Transverse colon (tissue), 3 donors: ENCODE data around the gene B4GALT2.

ENCODE experiments used
- CTCF ChIP-seq, 5 experiments: fragments of 200-600 bp in 3 of 5; fragments of 450-650 bp in 2 of 5; sonication (generic) in 3 of 5; IDR thresholded peaks; 1 replicate in 2 of 5; 2 replicates in 3 of 5; pipeline ENCODE4 v1.5.1; 2016 to 2017; ENCODE audit warnings: antibody characterized with exemption in 5 of 5, inconsistent platforms in 3 of 5, mild to moderate bottlenecking in 2 of 5, moderate library complexity in 1 of 5
- POLR2A ChIP-seq: fragments of 450-650 bp; IDR thresholded peaks from one replicate; pipeline ENCODE4 v1.6.1; 2016; ENCODE audit warnings: antibody characterized with exemption, mild to moderate bottlenecking, moderate library complexity

GRCh38 chr1:44029260-44029910, 50.4 kb downstream of the B4GALT2 start:
- TF ChIP-seq POLR2A (no peak), CTCF (IDR thresholded peaks at IDR 0.05) (no peak)
